Parathyroid adenoma (tissue), 2 donors: ENCODE data around the gene DALRD3.

Source experiments
- H2AFZ ChIP-seq: fragments of 300-600 bp; sonication (generic); one replicate; pipeline ENCODE4 v1.7.0; 2017; ENCODE audit warnings: antibody characterized with exemption, mild to moderate bottlenecking
- H3K27ac ChIP-seq: fragments of 300-600 bp; sonication (generic); one replicate; pipeline ENCODE4 v1.7.0; 2017
- H3K27me3 ChIP-seq: fragments of 300-600 bp; sonication (generic); one replicate; pipeline ENCODE4 v1.7.0; 2017; ENCODE audit warnings: low read length; ENCODE audit not compliant: control insufficient read depth, insufficient read depth
- H3K36me3 ChIP-seq: fragments of 300-600 bp; sonication (generic); one replicate; pipeline ENCODE4 v1.7.0; 2017; ENCODE audit warnings: low read length; ENCODE audit not compliant: control insufficient read depth, insufficient read depth
- H3K4me1 ChIP-seq: fragments of 300-600 bp; sonication (generic); one replicate; pipeline ENCODE4 v1.7.0; 2017; ENCODE audit warnings: control low read depth
- H3K4me2 ChIP-seq: fragments of 300-600 bp; sonication (generic); one replicate; pipeline ENCODE4 v1.7.0; 2017; ENCODE audit warnings: low read length
- H3K4me3 ChIP-seq: fragments of 300-600 bp; sonication (generic); one replicate; pipeline ENCODE4 v1.7.0; 2017; ENCODE audit warnings: low read depth, low read length
- H3K79me2 ChIP-seq: fragments of 300-600 bp; sonication (generic); one replicate; pipeline ENCODE4 v1.7.0; 2017; ENCODE audit warnings: control low read depth
- H3K9ac ChIP-seq: fragments of 300-600 bp; sonication (generic); one replicate; pipeline ENCODE4 v1.7.0; 2017; ENCODE audit warnings: mild to moderate bottlenecking
- H3K9me3 ChIP-seq: fragments of 300-600 bp; sonication (generic); one replicate; pipeline ENCODE4 v1.7.0; 2017; ENCODE audit warnings: low read length; ENCODE audit not compliant: control insufficient read depth
- TF ChIP-seq, protein P1 (sequence below): fragments of 300-600 bp; sonication (generic); IDR thresholded peaks from one replicate; pipeline ENCODE4 v1.7.0; 2017; ENCODE audit warnings: antibody characterized with exemption, mild to moderate bottlenecking
- donor health status: primary hyperparathyroidism.

DALRD3 gene

GRCh38 chr3:49053543-49053942 is 35.2 kb upstream of the DALRD3 start:
- H2AFZ ChIP-seq = no peak overlapping the region
- no peaks in the 10 kb centered on the region for H3K9me3 ChIP-seq
- TF ChIP-seq, protein P1, sequence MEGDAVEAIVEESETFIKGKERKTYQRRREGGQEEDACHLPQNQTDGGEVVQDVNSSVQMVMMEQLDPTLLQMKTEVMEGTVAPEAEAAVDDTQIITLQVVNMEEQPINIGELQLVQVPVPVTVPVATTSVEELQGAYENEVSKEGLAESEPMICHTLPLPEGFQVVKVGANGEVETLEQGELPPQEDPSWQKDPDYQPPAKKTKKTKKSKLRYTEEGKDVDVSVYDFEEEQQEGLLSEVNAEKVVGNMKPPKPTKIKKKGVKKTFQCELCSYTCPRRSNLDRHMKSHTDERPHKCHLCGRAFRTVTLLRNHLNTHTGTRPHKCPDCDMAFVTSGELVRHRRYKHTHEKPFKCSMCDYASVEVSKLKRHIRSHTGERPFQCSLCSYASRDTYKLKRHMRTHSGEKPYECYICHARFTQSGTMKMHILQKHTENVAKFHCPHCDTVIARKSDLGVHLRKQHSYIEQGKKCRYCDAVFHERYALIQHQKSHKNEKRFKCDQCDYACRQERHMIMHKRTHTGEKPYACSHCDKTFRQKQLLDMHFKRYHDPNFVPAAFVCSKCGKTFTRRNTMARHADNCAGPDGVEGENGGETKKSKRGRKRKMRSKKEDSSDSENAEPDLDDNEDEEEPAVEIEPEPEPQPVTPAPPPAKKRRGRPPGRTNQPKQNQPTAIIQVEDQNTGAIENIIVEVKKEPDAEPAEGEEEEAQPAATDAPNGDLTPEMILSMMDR = no peak
- H3K36me3 ChIP-seq = no peaks in the 10 kb centered on the region
- no peak overlapping the region for H3K9ac ChIP-seq
- H3K4me3 ChIP-seq = no peak overlapping the region
- H3K4me1 ChIP-seq = no peaks in the 10 kb centered on the region
- H3K27me3 ChIP-seq = no peaks in the 10 kb centered on the region
- H3K79me2 ChIP-seq = peaks cover 15% of the 10 kb centered on the region
- no peak overlapping the region for H3K4me2 ChIP-seq
- no peak overlapping the region for H3K27ac ChIP-seq

DNA sequence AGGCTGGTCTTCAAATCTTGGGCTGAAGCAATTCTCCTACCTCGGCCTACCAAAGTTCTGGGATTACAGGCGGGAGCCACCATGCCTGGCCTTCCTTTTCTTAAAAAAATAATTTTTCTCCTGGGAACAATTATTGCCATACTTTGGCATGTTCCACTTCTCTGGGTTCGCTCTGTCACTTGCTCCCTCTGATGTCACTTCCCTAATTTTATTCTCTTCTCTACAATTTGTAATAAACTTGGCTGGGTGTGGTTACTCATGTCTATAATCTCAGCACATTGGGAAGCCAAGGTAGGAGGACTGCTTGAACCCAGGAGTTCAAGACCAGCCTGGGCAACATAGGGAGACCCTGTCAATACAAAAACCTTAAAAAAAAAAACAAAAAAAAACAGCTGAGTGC is 16.9 kb upstream of the DALRD3 start:
- TF ChIP-seq, protein P1 = no peak
- Histone ChIP-seq H3K4me3 (no peak overlapping the region), H3K36me3 (no peaks in the 10 kb centered on the region), H3K4me1 (no peaks in the 10 kb centered on the region), H3K79me2 (no peaks in the 10 kb centered on the region), H3K9ac (no peak overlapping the region), H2AFZ (no peak overlapping the region), H3K4me2 (no peak overlapping the region), H3K9me3 (no peaks in the 10 kb centered on the region), H3K27ac (no peak overlapping the region), H3K27me3 (no peaks in the 10 kb centered on the region)

DNA sequence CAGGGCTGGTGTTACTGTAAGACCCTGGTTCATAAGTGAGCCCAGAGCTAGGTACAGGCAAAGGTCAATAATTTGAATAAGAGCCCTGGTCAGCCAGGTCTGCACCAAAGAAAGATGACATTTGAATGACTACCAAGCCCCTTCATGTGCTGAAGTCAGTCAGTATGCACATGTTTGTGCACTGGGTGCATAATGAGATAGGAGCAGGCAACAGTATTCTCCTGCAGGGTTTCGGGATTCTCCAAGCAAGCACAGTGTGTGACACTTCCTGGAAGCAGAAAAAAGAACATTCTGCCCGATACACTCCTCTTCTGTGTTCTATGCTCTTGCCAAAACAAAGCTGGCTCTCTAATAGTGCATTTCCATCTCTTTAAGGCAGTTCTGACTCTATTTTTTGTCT is 16.3 kb upstream of the DALRD3 start:
- Histone ChIP-seq H3K9me3 (no peaks in the 10 kb centered on the region), H3K9ac (no peak overlapping the region), H3K27ac (no peak overlapping the region), H3K79me2 (no peaks in the 10 kb centered on the region), H2AFZ (no peak overlapping the region), H3K4me3 (no peak overlapping the region), H3K4me2 (no peak overlapping the region), H3K27me3 (no peaks in the 10 kb centered on the region), H3K4me1 (peaks cover 2% of the 10 kb centered on the region), H3K36me3 (no peaks in the 10 kb centered on the region)
- TF ChIP-seq, protein P1 = no peak

GRCh38 chr3:49032646-49033304 is 14.4 kb upstream of the DALRD3 start:
- H3K4me3 ChIP-seq = no peak overlapping the region
- H3K27ac ChIP-seq = no peak overlapping the region
- no peak overlapping the region for H2AFZ ChIP-seq
- no peak overlapping the region for H3K9ac ChIP-seq
- H3K4me2 ChIP-seq = no peak overlapping the region
- H3K4me1 ChIP-seq = peaks cover 11% of the 10 kb centered on the region
- no peaks in the 10 kb centered on the region for H3K27me3 ChIP-seq
- TF ChIP-seq, protein P1 = no peak
- H3K36me3 ChIP-seq = no peaks in the 10 kb centered on the region
- H3K79me2 ChIP-seq = peaks cover under 1% of the 10 kb centered on the region
- H3K9me3 ChIP-seq = no peaks in the 10 kb centered on the region

- Histone ChIP-seq H3K27ac (no peak overlapping the region), H3K79me2 (peaks cover 3% of the 10 kb centered on the region)
- TF ChIP-seq, protein P1 = no peak
These were observed 11.9 kb upstream of the DALRD3 start for GRCh38 chr3:49030321-49030720.

More at GRCh38 chr3:49030321-49030720, 11.9 kb upstream of the DALRD3 start:
- Histone ChIP-seq H3K36me3 (no peaks in the 10 kb centered on the region), H2AFZ (no peak overlapping the region), H3K27me3 (no peaks in the 10 kb centered on the region), H3K9ac (no peak overlapping the region), H3K4me2 (no peak overlapping the region), H3K4me3 (no peak overlapping the region), H3K9me3 (no peaks in the 10 kb centered on the region), H3K4me1 (peaks cover 11% of the 10 kb centered on the region)
